ENCODE results near the gene SPATA13. TPM values are rescaled to one million over a fixed set of nuclear protein-coding genes. Genes with fewer than 3 reads are reported as not detected.

SPATA13 gene
- total RNA-seq, 1 donor, result 122 TPM

DNA sequence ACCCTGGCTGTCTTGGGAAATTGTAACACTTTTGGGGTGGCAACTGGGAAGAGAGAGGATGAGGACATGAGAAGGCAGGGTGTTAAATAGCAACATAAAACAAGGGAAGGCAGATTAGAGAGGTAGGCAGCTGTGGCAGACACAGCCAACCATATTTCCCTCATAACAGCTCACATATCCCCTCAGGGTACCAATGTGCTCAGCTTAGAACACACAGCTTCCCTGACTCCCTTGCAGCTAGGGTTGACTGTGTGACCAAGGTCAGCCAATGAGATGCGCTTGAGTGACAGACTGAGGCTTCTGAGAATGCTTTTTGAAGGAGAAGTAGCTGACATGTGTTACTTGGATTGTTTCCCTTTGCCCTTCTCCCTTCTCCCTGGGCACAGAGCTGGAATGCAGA lies 28.8 kb upstream of the SPATA13 start:
- Histone ChIP-seq H3K4me3 (ENCODE audit: low read length) (no peak overlapping the region), H3K4me1 (ENCODE audit: insufficient read depth, low read length) (no peaks in the 10 kb centered on the region), H3K27me3 (ENCODE audit: insufficient read depth, low read length) (no peaks in the 10 kb centered on the region), H3K9me3 (ENCODE audit: low read depth, low read length) (peaks cover 8% of the 10 kb centered on the region)

DNA sequence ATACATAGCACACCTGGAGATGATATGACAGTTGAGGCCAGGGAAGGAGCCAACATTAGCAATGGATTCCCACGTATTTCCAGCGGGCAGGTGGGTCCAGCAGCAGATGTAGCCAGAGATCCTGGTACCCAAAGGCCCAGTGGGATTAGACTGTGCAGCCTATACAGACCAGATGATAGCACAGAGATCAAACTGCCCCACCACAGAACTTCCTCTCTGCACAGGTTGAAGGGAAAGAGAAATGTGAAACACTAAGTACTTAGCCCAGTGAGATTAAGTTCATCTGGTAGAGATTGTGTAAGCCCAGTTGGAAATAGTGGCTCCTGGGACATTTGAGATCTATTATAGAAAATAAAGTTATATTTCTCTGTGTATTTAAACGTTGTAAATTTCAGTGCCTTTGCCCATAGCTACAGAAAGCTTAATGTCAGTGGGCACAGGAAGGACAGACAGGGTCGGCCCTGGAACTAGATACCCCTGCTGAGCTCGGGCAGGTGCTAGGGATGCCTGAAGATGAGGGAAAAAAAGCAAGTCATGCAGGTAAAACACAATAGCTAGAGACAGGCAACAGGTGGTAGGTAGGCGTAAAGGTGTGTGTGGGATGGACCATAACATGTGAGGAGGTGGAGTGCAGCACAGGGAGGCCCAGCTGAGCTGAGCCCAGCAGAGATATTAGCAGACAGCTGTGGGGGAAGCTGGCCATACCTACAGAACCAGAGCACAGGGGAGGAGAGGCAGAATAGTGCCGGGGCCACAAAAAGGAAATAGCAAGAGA lies 27.3 kb upstream of the SPATA13 start:
- Histone ChIP-seq H3K4me3 (ENCODE audit: low read length) (no peak overlapping the region), H3K27me3 (ENCODE audit: insufficient read depth, low read length) (no peaks in the 10 kb centered on the region), H3K9me3 (ENCODE audit: low read depth, low read length) (peaks cover 8% of the 10 kb centered on the region), H3K4me1 (ENCODE audit: insufficient read depth, low read length) (no peaks in the 10 kb centered on the region)

DNA sequence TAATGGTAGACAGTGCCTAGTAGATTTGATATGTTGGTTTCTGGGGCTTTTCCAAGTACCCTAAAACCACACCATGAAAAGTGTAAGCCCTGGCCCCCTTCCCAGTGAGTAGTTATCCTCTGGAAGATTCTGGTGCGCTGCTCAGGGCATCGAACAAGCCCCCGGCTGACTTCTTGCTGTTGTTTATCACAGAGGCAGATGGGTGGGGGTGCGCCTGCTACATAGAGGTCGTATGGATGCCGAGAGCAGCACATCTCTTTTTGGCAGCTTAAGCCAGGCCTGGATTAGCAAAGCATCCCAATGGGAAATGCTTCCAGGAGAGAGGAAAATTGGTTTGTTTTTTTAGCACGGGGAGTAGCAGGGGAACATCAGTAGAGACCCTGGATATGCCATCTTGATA lies 26.3 kb upstream of the SPATA13 start:
- Histone ChIP-seq H3K9me3 (ENCODE audit: low read depth, low read length) (peaks cover 8% of the 10 kb centered on the region), H3K4me3 (ENCODE audit: low read length) (no peak overlapping the region), H3K4me1 (ENCODE audit: insufficient read depth, low read length) (no peaks in the 10 kb centered on the region), H3K27me3 (ENCODE audit: insufficient read depth, low read length) (no peaks in the 10 kb centered on the region)

DNA sequence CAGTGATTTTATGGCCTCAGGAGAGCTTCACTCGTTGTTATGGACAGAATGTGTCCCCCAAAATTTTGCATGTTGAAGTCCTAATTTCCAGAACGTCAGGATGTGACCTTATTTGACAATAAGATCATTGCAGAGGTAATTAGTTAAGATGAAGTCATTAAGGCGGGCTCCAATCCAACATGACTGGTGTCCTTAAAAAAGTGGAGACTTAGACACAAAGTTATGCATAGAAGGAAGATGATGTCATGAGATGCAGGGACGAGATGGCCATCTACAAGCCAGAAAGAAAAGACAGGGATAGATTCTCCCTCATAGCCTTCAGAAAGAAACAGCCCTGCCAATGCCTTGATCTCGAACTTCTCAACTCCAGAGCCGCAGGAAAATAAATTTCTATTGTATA lies 25.8 kb upstream of the SPATA13 start:
- no peaks in the 10 kb centered on the region for H3K27me3 ChIP-seq (ENCODE audit: insufficient read depth, low read length)
- no peaks in the 10 kb centered on the region for H3K4me1 ChIP-seq (ENCODE audit: insufficient read depth, low read length)
- peaks cover 8% of the 10 kb centered on the region for H3K9me3 ChIP-seq (ENCODE audit: low read depth, low read length)
- no peak overlapping the region for H3K4me3 ChIP-seq (ENCODE audit: low read length)

- Histone ChIP-seq H3K4me1 (ENCODE audit: insufficient read depth, low read length) (no peaks in the 10 kb centered on the region), H3K27me3 (ENCODE audit: insufficient read depth, low read length) (no peaks in the 10 kb centered on the region), H3K9me3 (ENCODE audit: low read depth, low read length) (peaks cover 8% of the 10 kb centered on the region), H3K4me3 (ENCODE audit: low read length) (no peak overlapping the region)
These were observed 24.7 kb upstream of the SPATA13 start for GRCh38 chr13:24135674-24136300.

DNA sequence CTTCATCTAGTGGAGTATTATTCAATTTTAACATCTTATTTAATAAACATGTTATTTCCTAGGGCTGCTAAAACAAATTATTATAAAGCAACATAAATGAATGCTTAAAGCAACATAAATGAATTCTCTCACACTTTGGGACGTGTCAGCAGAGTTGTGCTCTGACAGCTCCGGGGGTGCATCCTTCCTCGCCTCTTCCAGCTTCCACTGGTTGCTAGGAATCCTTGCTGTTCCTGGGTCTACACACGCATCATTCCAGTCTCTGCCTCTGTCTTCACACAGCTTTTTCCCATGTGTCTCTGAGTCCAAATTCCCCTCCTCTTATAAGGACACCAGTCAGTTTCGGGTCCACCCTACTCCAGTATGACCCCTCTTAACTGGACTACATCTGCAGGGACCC lies 21.6 kb upstream of the SPATA13 start:
- Histone ChIP-seq H3K4me3 (ENCODE audit: low read length) (no peak overlapping the region), H3K27me3 (ENCODE audit: insufficient read depth, low read length) (no peaks in the 10 kb centered on the region), H3K4me1 (ENCODE audit: insufficient read depth, low read length) (no peaks in the 10 kb centered on the region), H3K9me3 (ENCODE audit: low read depth, low read length) (no peaks in the 10 kb centered on the region)

DNA sequence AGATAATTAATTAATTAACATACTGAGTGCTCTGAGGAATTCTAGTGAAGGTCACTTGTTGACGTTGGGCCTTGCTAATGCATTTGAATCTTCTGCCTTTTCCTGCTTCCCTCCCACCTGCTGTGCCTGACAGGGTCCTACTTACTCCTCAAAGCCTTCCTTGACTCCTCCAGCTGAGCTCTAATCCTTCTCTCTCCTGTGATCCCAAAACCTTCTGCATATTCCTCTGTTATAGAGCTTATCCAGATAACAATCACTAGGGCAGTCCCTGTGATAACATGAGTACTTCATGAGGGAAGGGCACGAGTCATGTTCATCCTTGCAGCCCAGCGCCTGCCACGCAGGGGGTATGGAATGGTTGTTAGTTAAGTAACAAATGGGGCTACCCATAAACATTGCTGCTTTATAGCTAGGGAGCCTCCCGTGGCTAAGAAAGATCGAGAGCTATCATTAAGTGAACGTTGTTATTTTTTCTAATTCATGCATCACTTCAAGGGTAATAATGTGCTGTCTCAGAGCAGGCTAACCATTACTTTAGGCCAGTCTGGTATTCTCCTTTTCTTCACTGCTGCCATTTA lies 19.1 kb upstream of the SPATA13 start:
- Histone ChIP-seq H3K27me3 (ENCODE audit: insufficient read depth, low read length) (no peaks in the 10 kb centered on the region), H3K4me3 (ENCODE audit: low read length) (no peak overlapping the region), H3K9me3 (ENCODE audit: low read depth, low read length) (no peaks in the 10 kb centered on the region), H3K4me1 (ENCODE audit: insufficient read depth, low read length) (no peaks in the 10 kb centered on the region)

GRCh38 chr13:24142453-24142852 lies 18.1 kb upstream of the SPATA13 start:
- H3K27me3 ChIP-seq (ENCODE audit: insufficient read depth, low read length), result no peaks in the 10 kb centered on the region
- H3K9me3 ChIP-seq (ENCODE audit: low read depth, low read length), result no peaks in the 10 kb centered on the region
- H3K4me1 ChIP-seq (ENCODE audit: insufficient read depth, low read length), result no peaks in the 10 kb centered on the region
- H3K4me3 ChIP-seq (ENCODE audit: low read length), result no peak overlapping the region

DNA sequence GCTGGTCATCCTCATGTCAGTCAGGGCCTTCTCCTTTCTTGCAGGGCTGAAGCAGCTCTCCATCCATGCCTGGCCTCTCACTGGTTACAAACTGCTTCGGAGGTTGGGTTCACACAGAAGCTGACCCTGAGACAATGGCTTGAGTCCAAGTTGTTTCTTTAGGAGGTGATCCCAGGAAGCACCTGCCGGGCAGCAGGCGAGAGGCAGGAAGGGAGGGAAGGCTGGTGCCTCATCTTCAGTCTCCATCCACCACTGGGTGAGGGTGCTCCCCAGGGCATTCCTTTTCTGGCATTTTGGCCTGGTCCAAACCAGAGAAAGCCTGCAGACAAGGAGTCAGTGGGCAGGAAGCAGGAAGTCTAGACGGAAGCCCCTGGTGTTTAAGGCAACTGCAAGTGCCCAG lies 17.6 kb upstream of the SPATA13 start:
- Histone ChIP-seq H3K27me3 (ENCODE audit: insufficient read depth, low read length) (no peaks in the 10 kb centered on the region), H3K4me3 (ENCODE audit: low read length) (no peak overlapping the region), H3K9me3 (ENCODE audit: low read depth, low read length) (no peaks in the 10 kb centered on the region), H3K4me1 (ENCODE audit: insufficient read depth, low read length) (no peaks in the 10 kb centered on the region)

- Histone ChIP-seq H3K27me3 (ENCODE audit: insufficient read depth, low read length) (no peaks in the 10 kb centered on the region), H3K4me1 (ENCODE audit: insufficient read depth, low read length) (no peaks in the 10 kb centered on the region), H3K4me3 (ENCODE audit: low read length) (no peak overlapping the region), H3K9me3 (ENCODE audit: low read depth, low read length) (no peaks in the 10 kb centered on the region)
These were observed 15.3 kb upstream of the SPATA13 start for GRCh38 chr13:24145240-24145639.

- no peak overlapping the region for H3K4me3 ChIP-seq (ENCODE audit: low read length)
- no peaks in the 10 kb centered on the region for H3K27me3 ChIP-seq (ENCODE audit: insufficient read depth, low read length)
- no peaks in the 10 kb centered on the region for H3K4me1 ChIP-seq (ENCODE audit: insufficient read depth, low read length)
- no peaks in the 10 kb centered on the region for H3K9me3 ChIP-seq (ENCODE audit: low read depth, low read length)
These were observed 14.8 kb upstream of the SPATA13 start for GRCh38 chr13:24145674-24146073.

DNA sequence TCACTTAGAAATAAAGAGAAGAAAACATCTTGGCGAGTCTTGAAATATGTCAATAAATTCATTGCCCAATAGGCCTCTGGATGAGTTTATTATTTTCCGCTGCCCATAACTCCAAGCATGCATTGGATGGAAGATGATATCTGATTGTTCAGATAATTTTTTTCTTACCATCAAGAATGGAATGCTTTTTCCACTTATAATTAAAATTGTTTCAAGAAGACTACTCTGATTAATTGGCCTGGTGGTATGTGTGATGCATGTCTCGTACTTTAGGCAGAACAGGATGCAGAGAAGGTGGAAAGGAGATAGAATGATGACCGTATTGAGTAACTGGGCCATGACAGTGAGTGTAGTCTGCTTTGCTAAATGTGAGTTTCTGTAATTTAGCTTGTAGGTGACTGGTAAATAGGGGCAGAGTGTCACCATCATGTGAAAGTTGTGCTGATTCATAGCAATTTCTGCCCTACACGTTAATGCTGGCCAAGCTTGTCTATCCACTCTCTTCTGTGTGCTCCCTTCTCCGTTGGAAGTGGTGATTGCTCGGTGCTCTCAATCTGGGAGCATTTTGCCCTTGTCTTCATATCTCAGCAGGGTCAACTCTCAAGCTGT lies 13.5 kb upstream of the SPATA13 start:
- H3K9me3 ChIP-seq (ENCODE audit: low read depth, low read length), result no peaks in the 10 kb centered on the region
- H3K4me1 ChIP-seq (ENCODE audit: insufficient read depth, low read length), result no peaks in the 10 kb centered on the region
- no peaks in the 10 kb centered on the region for H3K27me3 ChIP-seq (ENCODE audit: insufficient read depth, low read length)
- H3K4me3 ChIP-seq (ENCODE audit: low read length), result no peak overlapping the region

DNA sequence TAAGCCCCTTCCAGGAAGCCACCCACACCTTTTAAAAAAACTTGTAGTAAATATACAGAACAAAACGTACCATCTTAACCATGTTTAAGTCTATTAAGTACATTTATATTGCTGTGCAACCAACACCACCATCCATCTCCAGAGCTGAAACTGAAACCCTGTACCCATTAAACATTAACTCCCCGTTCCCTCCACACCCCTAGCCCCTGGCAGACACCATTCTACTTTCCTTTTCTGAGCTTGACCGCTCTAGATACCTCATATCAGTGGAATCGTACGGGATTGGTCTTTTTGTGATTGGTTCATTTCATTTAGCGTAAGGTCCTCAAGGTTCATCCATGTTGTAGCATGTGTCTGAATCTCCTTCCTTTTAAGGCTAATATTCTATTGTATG lies 13.0 kb upstream of the SPATA13 start:
- H3K4me1 ChIP-seq (ENCODE audit: insufficient read depth, low read length), result no peaks in the 10 kb centered on the region
- H3K27me3 ChIP-seq (ENCODE audit: insufficient read depth, low read length), result no peaks in the 10 kb centered on the region
- no peaks in the 10 kb centered on the region for H3K9me3 ChIP-seq (ENCODE audit: low read depth, low read length)
- no peak overlapping the region for H3K4me3 ChIP-seq (ENCODE audit: low read length)

DNA sequence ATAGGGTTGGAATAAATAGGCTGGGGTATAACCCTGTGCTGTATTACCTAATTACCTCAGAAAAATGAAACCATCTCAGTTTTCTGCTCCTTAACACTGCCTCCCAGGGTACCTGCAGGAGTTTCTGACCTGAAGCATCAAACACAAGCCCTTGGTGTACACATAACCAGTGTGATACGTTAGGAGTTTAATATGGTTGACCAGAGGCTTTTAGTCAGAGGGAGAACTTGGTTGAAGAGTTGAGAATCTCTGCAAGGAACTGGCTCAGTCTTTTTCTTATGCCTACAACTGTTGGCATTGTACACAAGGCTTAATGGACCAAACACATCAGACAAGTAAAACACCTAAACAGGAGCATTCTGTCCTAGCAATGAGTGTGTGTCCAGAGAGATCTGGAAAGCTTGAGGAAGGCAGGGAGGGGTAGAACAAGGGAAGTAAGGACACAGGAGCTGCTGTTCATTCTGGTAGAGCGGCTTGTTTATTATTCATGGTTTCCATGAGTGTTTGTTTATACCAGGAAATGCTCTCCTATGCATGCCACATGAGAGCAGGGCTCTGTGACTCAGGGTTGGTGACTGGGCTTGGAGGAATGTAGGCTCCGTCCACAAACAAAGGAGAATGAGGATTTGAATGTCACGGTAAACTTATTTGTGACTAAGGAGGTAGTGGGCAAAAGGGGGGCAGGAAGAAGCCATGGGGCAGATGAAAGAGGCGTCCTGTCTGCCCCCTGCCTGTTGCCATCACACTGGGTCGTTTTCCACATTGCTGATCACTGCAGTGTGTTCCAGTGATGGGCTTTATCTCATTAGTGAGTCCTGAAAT lies 11.9 kb upstream of the SPATA13 start:
- Histone ChIP-seq H3K4me1 (ENCODE audit: insufficient read depth, low read length) (no peaks in the 10 kb centered on the region), H3K9me3 (ENCODE audit: low read depth, low read length) (no peaks in the 10 kb centered on the region), H3K27me3 (ENCODE audit: insufficient read depth, low read length) (no peaks in the 10 kb centered on the region), H3K4me3 (ENCODE audit: low read length) (no peak overlapping the region)
